ENCODE results near the gene ZFP36. TPM values are rescaled to one million over a fixed set of nuclear protein-coding genes. Genes with fewer than 3 reads are reported as not detected.
A peak's percentile ranks its signal among the peaks of the same experiment; 100 is the strongest.

Gene ZFP36
- total RNA-seq, 2 experiments from 2014 or later: 92.5 to 93.4 TPM

DNA sequence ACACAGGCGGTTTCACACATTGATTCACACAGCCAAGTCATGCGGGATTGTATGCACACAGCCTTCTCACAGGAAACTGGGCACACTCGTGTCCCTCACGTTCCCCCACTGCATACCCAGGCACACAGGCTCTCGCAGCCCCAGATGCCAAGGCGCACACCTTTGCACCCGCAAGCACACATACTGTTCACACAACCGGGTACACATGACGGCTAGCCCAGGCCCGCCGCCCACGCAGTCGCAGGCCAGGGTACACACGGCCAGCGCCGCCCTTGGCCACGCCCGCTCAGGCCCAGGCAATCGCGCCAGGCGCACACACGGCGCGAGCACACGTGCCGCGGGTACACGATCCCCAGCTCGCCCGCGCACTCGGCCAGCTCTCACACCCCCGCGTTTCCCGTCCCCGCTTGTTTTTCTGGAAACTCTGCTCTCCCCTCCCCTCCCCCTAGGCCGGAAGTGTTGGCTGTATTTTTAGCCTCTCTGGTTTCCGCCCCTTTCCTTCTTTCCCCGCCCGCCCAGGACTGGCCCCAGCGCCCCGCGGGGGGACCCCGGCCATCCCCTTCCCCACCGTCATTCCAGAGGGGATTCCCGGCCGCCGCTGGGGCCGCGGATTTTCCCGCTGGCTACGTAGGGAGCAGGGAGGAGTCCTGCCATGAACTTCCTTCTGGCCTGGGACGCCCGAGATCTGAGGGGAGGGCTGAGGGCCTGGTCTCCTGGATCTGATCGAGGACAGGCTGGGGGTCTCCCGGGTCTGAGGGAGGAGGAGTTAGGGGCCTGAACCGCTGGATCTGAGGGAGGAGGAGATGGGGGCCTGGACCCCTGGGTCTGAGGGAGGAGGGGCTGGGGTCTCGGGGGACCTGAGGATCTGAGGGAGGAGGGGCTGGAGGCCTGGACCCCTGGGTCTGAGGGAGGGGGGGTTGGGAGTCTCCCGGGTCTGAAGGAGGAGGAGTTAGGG lies 4.0 kb upstream of the ZFP36 start:
- Mint-ChIP-seq H3K4me3 (peak overlapping the region; percentile 76), H3K4me1 (peaks cover 75% of the 10 kb centered on the region), H3K27me3 (no peaks in the 10 kb centered on the region), H3K36me3 (ENCODE audit: low read depth) (peaks cover 22% of the 10 kb centered on the region), H3K27ac (peak overlapping the region; percentile 96), H3K9me3 (no peaks in the 10 kb centered on the region)
- POLR2A ChIA-PET: no interaction called here
- peak; percentile 91 for DNase-seq
- CTCF ChIA-PET: interaction anchor here (1.3 to 4.4 kb wide), 4 partner anchors 9 to 67 kb away, joined by 4 to 47 read pairs (median 5); partner anchors contain the start of genes GMFG, PLEKHG2, SAMD4B and SUPT5H

DNA sequence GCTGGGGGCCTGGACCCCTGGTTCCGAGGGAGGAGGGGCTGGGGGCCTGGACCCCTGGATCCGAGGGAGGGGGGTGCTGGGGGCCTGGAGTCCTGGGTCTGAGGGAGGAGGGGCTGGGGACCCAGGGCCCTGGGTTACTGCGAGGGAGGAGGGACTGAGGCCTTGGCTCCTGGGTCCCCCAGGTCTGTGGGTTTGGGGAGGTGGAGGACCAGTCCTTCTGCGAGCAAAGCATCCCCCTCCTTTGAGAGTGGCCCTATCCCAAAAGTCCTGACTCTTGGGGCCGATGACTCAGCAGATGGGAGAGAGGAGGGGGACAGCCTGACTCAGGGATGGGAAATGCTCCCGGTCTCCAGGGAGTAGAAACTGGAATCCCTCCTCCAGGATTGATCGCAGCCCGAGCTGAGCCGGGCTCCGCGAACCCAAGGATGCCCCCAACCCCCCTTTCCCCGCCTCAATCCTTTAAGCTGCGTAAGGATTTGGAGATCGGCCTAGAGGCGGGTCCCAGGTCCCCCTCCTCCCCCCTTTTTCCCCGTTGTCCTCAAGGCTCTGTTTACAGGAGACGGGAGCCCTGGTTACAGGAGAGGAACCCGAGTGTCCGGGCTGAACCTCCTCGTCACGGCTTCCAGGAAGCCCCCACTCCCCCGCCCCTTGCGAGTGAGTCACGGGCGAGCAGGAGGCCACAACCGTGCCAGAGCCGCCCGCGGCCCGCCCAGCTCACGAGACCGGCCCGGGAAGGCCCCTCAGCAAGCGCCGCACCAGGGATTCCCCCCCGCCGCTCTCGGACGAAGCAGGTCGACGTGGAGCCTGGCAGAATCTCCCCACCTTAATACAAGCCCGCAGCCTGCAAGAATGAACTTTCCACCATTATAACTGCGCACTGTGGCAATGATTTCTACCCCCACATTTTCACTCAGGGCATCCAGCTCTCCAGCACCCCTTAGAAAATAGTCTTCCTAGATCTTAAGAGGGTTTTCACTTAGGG lies 3.0 kb upstream of the ZFP36 start:
- H3K9me3 Mint-ChIP-seq: no peaks in the 10 kb centered on the region
- H3K27me3 Mint-ChIP-seq: no peaks in the 10 kb centered on the region
- H3K4me3 Mint-ChIP-seq: peak overlapping the region; percentile 76
- H3K36me3 Mint-ChIP-seq (ENCODE audit: low read depth): peaks cover 31% of the 10 kb centered on the region
- POLR2A ChIA-PET: interaction anchor here (0.7 kb wide), 1 partner anchor 552 kb away, joined by 3 read pairs; no protein-coding TSS in a partner anchor
- CTCF ChIA-PET: interaction anchor here (1.9 to 4.4 kb wide), 3 partner anchors 8 to 68 kb away, joined by 4 to 47 read pairs (median 11); partner anchors contain the start of genes GMFG, MED29, PAF1 and PLEKHG2
- peaks cover 67% of the 10 kb centered on the region for H3K4me1 Mint-ChIP-seq
- peak overlapping the region; percentile 96 for H3K27ac Mint-ChIP-seq
- peak; percentile 91 for DNase-seq

DNA sequence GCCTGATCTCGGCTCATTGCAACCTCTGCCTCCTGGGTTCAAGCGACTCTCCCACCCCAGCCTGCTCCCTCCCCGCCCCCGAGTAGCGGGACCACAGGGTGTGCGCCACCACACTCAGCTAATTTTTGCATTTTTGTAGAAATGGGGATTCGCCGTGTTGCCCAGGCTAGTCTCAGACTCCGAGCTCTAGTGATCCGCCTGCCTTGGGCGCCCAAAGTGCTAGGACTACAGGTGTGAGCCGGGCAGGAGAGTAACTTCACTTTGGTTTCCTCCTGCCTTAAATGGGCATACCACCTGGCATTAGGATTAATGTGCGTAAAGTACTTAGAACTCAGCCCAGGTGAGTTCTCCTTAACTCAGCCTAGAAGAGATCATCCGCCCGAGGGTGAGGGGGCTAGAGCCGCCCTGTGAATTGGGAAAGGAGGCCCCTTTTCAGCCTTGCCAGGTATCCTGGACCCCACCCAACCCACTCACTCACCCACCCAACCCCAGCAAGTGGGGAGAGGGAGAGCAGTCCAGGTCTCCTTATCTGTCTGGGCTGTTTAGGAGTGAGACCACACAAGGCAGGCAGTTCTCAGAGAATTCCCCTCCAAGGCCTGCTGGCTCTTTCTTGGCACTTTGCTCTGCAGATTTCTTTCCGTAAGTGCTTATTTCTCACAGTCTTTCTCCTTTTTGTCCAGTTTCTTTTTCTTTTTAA lies 1.2 kb upstream of the ZFP36 start:
- ChIA-PET POLR2A (interaction anchor here (0.7 kb wide), 1 partner anchor 73 kb away, joined by 3 read pairs; no protein-coding TSS in a partner anchor), CTCF (interaction anchor here (0.6 to 2.1 kb wide), 2 partner anchors 9 to 14 kb away, joined by 5 to 11 read pairs; partner anchors contain the start of genes MED29 and PAF1)
- Mint-ChIP-seq H3K4me3 (peak overlapping the region; percentile 87), H3K9me3 (no peaks in the 10 kb centered on the region), H3K27me3 (no peaks in the 10 kb centered on the region), H3K4me1 (peaks cover 53% of the 10 kb centered on the region), H3K27ac (peak overlapping the region; percentile 94), H3K36me3 (ENCODE audit: low read depth) (peaks cover 27% of the 10 kb centered on the region)
- DNase-seq: no peak

DNA sequence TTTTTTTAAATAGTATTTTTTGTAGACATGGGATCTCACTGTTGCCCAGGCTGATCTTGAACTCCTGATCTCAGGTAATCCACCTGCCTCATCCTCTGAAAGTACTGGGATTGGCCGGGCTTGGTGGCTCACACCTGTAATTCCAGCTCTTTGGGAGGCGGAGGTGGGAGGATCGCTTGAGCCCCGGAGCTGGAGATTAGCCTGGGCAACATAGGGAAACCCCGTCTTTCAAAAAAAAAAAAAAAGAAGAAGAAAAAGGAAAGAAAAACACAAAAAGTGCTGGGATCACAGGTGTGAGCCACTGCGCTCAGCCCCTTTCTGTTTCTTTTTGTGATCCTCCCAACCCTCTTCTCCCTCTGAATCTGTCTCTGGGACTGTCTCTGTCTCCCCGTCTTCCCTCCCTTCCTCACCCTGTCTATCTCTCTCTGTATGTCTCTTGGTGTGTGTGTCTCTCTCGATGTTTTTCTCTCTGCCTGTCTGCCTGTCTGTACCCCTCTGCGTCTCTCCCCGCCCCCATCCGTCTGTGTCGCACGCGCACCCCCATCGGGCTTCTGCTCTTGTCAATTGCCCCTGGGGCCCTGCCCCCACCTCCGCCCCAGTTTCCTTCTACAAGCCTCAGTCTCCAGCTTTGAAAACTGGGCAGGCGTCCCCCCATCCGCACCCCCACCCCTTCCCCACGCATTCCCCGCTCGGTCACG lies 540 bp upstream of the ZFP36 start:
- Mint-ChIP-seq H3K36me3 (ENCODE audit: low read depth) (peaks cover 31% of the 10 kb centered on the region), H3K27ac (peak overlapping the region; percentile 94), H3K4me3 (peak overlapping the region; percentile 87), H3K27me3 (no peaks in the 10 kb centered on the region), H3K4me1 (peaks cover 54% of the 10 kb centered on the region), H3K9me3 (no peaks in the 10 kb centered on the region)
- DNase-seq: peak; percentile 89
- ChIA-PET POLR2A (interaction anchor here (1.1 to 2.8 kb wide), 2 partner anchors 8 to 72 kb away, joined by 3 to 10 read pairs; no protein-coding TSS in a partner anchor), CTCF (interaction anchor here (1.8 to 4.1 kb wide), 3 partner anchors 9 to 64 kb away, joined by 5 to 46 read pairs (median 8); partner anchors contain the start of genes MED29, PAF1 and SAMD4B)

DNA sequence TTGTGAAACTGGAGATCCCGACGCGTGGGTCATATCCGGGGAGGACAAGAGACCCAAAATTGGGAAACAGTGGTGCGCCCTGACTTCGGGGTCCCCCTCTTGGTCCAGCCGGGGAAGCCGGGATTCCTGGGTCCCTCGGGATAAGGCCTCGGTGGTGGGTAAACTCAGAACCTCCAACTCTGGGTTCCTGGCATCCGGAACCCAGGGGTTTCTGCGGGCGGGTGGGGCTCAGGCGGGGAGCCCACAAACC lies 688 bp downstream of the ZFP36 start:
- H3K27ac Mint-ChIP-seq: peak overlapping the region; percentile 97
- no peaks in the 10 kb centered on the region for H3K9me3 Mint-ChIP-seq

DNA sequence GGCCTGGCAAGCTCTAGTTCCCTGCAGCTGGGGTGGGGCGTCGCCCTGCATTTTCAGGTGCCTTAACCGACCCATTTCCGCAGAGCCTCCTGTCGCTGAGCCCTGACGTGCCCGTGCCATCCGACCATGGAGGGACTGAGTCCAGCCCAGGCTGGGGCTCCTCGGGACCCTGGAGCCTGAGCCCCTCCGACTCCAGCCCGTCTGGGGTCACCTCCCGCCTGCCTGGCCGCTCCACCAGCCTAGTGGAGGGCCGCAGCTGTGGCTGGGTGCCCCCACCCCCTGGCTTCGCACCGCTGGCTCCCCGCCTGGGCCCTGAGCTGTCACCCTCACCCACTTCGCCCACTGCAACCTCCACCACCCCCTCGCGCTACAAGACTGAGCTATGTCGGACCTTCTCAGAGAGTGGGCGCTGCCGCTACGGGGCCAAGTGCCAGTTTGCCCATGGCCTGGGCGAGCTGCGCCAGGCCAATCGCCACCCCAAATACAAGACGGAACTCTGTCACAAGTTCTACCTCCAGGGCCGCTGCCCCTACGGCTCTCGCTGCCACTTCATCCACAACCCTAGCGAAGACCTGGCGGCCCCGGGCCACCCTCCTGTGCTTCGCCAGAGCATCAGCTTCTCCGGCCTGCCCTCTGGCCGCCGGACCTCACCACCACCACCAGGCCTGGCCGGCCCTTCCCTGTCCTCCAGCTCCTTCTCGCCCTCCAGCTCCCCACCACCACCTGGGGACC lies 1.2 kb downstream of the ZFP36 start:
- H3K27ac Mint-ChIP-seq: peak overlapping the region; percentile 97
- ChIA-PET POLR2A (interaction anchor here (2.8 kb wide), 1 partner anchor 10 kb away, joined by 10 read pairs; no protein-coding TSS in a partner anchor), CTCF (interaction anchor here (0.7 to 4.1 kb wide), 6 partner anchors 10 to 1190 kb away, joined by 3 to 46 read pairs (median 4); partner anchors contain the start of genes MED29, PAF1 and SAMD4B)
- peak; percentile 89 for DNase-seq
- no peaks in the 10 kb centered on the region for H3K9me3 Mint-ChIP-seq
- peaks cover 37% of the 10 kb centered on the region for H3K36me3 Mint-ChIP-seq (ENCODE audit: low read depth)
- peak overlapping the region; percentile 87 for H3K4me3 Mint-ChIP-seq
- H3K27me3 Mint-ChIP-seq: peaks cover 1% of the 10 kb centered on the region
- peaks cover 48% of the 10 kb centered on the region for H3K4me1 Mint-ChIP-seq

More for the DNA sequence above, 688 bp downstream of the ZFP36 start:
- Mint-ChIP-seq H3K4me1 (peaks cover 53% of the 10 kb centered on the region), H3K36me3 (ENCODE audit: low read depth) (peaks cover 37% of the 10 kb centered on the region), H3K27me3 (peaks cover 1% of the 10 kb centered on the region), H3K4me3 (peak overlapping the region; percentile 87)
- CTCF ChIA-PET: interaction anchor here (1.1 to 4.1 kb wide), 5 partner anchors 10 to 65 kb away, joined by 3 to 46 read pairs (median 5); partner anchors contain the start of genes MED29, PAF1 and SAMD4B
- no peak for DNase-seq
- POLR2A ChIA-PET: interaction anchor here (2.8 kb wide), 1 partner anchor 9 kb away, joined by 10 read pairs; no protein-coding TSS in a partner anchor

DNA sequence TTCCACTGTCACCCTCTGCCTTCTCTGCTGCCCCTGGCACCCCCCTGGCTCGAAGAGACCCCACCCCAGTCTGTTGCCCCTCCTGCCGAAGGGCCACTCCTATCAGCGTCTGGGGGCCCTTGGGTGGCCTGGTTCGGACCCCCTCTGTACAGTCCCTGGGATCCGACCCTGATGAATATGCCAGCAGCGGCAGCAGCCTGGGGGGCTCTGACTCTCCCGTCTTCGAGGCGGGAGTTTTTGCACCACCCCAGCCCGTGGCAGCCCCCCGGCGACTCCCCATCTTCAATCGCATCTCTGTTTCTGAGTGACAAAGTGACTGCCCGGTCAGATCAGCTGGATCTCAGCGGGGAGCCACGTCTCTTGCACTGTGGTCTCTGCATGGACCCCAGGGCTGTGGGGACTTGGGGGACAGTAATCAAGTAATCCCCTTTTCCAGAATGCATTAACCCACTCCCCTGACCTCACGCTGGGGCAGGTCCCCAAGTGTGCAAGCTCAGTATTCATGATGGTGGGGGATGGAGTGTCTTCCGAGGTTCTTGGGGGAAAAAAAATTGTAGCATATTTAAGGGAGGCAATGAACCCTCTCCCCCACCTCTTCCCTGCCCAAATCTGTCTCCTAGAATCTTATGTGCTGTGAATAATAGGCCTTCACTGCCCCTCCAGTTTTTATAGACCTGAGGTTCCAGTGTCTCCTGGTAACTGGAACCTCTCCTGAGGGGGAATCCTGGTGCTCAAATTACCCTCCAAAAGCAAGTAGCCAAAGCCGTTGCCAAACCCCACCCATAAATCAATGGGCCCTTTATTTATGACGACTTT lies 2.0 kb downstream of the ZFP36 start:
- Mint-ChIP-seq H3K4me3 (peak overlapping the region; percentile 87), H3K9me3 (no peaks in the 10 kb centered on the region), H3K27me3 (peaks cover 1% of the 10 kb centered on the region), H3K36me3 (ENCODE audit: low read depth) (peaks cover 37% of the 10 kb centered on the region), H3K4me1 (peaks cover 48% of the 10 kb centered on the region), H3K27ac (peak overlapping the region; percentile 97)
- peak; percentile 33 for DNase-seq
- CTCF ChIA-PET: interaction anchor here (0.7 to 4.1 kb wide), 6 partner anchors 11 to 1189 kb away, joined by 3 to 46 read pairs (median 4); partner anchors contain the start of genes MED29, PAF1 and SAMD4B
- POLR2A ChIA-PET: interaction anchor here (2.8 kb wide), 1 partner anchor 11 kb away, joined by 10 read pairs; no protein-coding TSS in a partner anchor

DNA sequence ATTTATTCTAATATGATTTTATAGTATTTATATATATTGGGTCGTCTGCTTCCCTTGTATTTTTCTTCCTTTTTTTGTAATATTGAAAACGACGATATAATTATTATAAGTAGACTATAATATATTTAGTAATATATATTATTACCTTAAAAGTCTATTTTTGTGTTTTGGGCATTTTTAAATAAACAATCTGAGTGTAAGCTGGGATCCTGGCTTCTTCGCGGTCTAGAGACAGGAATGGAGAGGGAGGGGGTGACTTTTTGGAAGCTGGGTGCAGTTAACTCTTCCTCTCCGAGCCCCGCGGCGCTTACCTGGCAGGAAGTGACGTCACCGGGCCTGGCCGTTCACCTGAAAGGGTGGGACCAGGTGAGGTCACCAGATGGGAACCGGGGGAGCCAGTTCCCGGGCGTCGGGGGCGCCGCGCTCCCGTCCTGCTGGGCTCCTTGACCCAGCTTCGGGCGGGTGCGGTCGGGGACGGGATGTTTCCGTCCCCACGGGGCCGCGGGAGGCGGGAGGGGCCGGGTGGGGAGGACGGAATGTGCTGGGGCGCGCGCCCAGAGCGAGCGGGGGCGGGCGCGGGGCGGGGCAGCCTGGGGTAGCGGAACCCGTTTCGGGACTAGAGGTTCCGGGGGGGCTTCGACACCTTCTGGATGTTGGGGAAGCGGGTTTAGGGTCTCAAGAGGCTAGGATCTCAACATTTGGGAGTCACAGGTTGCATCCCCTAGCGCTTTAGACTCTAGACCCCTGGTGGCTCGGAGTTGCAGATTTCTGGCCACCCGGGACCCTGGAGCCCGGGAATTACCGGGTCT lies 2.8 kb downstream of the ZFP36 start:
- DNase-seq: peak; percentile 87
- H3K27me3 Mint-ChIP-seq: peaks cover 1% of the 10 kb centered on the region
- H3K4me3 Mint-ChIP-seq: peak overlapping the region; percentile 88
- peaks cover 43% of the 10 kb centered on the region for H3K36me3 Mint-ChIP-seq (ENCODE audit: low read depth)
- ChIA-PET POLR2A (no interaction called here), CTCF (interaction anchor here (4.1 kb wide), 1 partner anchor 12 kb away, joined by 46 read pairs; no protein-coding TSS in a partner anchor)
- peaks cover 48% of the 10 kb centered on the region for H3K4me1 Mint-ChIP-seq
- H3K27ac Mint-ChIP-seq: peak overlapping the region; percentile 97
- no peaks in the 10 kb centered on the region for H3K9me3 Mint-ChIP-seq

DNA sequence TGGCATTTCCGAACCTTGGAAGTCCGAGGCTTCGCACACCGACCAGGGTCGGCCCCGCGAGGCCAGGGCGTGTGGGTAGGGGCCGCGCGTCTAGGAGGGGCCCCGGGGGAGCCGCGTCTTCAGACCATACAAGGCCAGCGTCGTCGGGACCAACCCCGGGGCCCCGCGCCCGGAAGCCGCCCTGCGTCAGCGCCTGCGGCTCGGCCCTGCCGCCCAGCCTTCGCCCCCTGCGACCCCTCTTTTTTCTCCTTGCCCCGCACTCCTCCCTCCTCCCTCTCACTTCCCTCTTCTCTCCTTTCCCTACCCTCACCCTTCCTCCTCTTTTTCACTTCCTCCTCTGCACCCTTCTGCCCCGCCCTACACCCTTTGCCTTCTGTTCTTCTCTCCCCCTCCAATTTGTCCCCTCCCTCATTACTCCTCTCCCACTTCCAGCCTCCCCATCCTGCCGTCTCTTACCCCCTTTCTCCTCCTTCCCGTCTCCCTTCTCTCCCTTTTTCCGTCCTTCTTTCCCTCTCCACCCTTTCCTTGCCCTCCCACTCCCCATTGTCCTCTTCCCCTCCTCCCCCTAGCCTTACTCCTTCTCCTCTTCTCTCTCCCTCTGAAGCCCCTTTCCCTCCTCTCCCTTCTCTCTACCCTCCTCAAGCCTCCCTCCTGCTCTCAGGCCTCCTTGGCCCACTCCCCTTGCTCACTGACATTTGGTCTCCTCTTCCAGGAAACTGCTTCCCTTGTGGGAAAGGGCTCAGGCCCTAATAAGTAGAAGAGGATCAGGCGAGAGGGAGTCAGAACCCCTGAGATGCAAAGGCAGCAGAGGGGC lies 3.6 kb downstream of the ZFP36 start:
- Mint-ChIP-seq H3K4me3 (peak overlapping the region; percentile 88), H3K9me3 (no peaks in the 10 kb centered on the region), H3K36me3 (ENCODE audit: low read depth) (peaks cover 48% of the 10 kb centered on the region), H3K27ac (peak overlapping the region; percentile 94), H3K27me3 (peaks cover 1% of the 10 kb centered on the region), H3K4me1 (peaks cover 46% of the 10 kb centered on the region)
- CTCF ChIA-PET: interaction anchor here (4.1 kb wide), 1 partner anchor 13 kb away, joined by 46 read pairs; no protein-coding TSS in a partner anchor
- POLR2A ChIA-PET: no interaction called here
- DNase-seq: peak; percentile 64

Measured in activated CD4-positive, alpha-beta T cell treated with anti-CD3 and anti-CD28 coated beads, Interleukin-2, amount 10 ng/mL, durations not matched to agents 7 days and 5 days (primary cell).